Body of pancreas (tissue), 4 donors: ENCODE results near the gene GOLT1A. TPM values are rescaled to one million over a fixed set of nuclear protein-coding genes. Genes with fewer than 3 reads are reported as not detected.

Experiments used
- ATAC-seq: fragments of 150-250 bp; one replicate; pipeline ENCODE4 v1.9.1; 2016
- DNase-seq, 4 donors: peaks; one replicate each; pipeline ENCODE4 v3.0.0-alpha.2; 2019
- H3K27ac ChIP-seq, 4 donors: fragments of 200-600 bp; sonication (generic); 1 replicate in 3 of 4; 2 replicates in 1 of 4; pipeline versions ENCODE4 v1.5.1 to v1.6.1; 2016 to 2019; ENCODE audit warnings: mild to moderate bottlenecking in 1 of 4, mixed read lengths in 1 of 4, moderate library complexity in 1 of 4
- H3K27me3 ChIP-seq, 2 donors: fragments of 200-600 bp; sonication (generic); one replicate each; pipeline ENCODE4 v1.6.0; 2016; ENCODE audit warnings: mild to moderate bottlenecking in 1 of 2
- H3K36me3 ChIP-seq, 2 donors: fragments of 200-600 bp; sonication (generic); replicated peaks in 1 of 2; 2 replicates each; pipeline ENCODE4 v1.5.1; 2016; ENCODE audit warnings: low read depth in 2 of 2; ENCODE audit not compliant: insufficient read depth in 1 of 2
- H3K4me1 ChIP-seq: fragments of 200-600 bp; sonication (generic); one replicate; pipeline ENCODE4 v1.6.0; 2016
- H3K4me3 ChIP-seq, 2 donors: fragments of 200-600 bp; sonication (generic); 1 replicate in 1 of 2; 2 replicates in 1 of 2; pipeline ENCODE4 v1.5.1; 2016 to 2019
- H3K9me3 ChIP-seq, 3 donors: fragments of 200-600 bp; sonication (generic); 1 replicate in 2 of 3; 2 replicates in 1 of 3; pipeline ENCODE4 v1.5.1; 2016
- CTCF ChIP-seq, 7 experiments: fragments of 450-650 bp in 4 of 7; fragments of 200-600 bp in 3 of 7; sonication (generic) in 3 of 7; IDR thresholded peaks; one replicate each; pipeline ENCODE4 v1.5.1; 2016 to 2019; ENCODE audit warnings: antibody characterized with exemption in 7 of 7
- POLR2A ChIP-seq, 3 donors: fragments of 450-650 bp; IDR thresholded peaks; one replicate each; pipeline ENCODE4 v1.6.1; 2016; ENCODE audit warnings: antibody characterized with exemption in 3 of 3, mild to moderate bottlenecking in 2 of 3
- WGBS, 2 donors: methylation state at CpG; one replicate each; pipeline ENCODE4 v1.1.5; 2017; 5-methylcytosine and 5-hydroxymethylcytosine counted together
- intact Hi-C: fragments of 100-400 bp; cut with DNase I; formaldehyde crosslinking; loops from one replicate; pipeline ENCODE4 v1.15.1; 2023
- total RNA-seq, 2 donors: library from RNA; depleted of rRNA; stranded (reverse); fragments of >200 nt; gene quantifications; one replicate each; pipeline ENCODE4 v1.1.0, GENCODE V29; 2016

Gene GOLT1A
- total RNA-seq, 2 donors from 2014 or later = 6.5 TPM; not detected in 1

GRCh38 chr1:204172404-204173029 lies 41.3 kb downstream of the GOLT1A start:
- 97 to 100% methylated on average over 2 of the region's 2 CpGs for WGBS, 2 donors
- Histone ChIP-seq H3K27me3 (no peaks in the 10 kb centered on the region), H3K4me3 (no peak overlapping the region), H3K4me1 (peaks cover 14% of the 10 kb centered on the region), H3K9me3 (no peaks in the 10 kb centered on the region), H3K27ac (no peak overlapping the region), H3K36me3 (no peaks in the 10 kb centered on the region)
- TF ChIP-seq POLR2A (IDR thresholded peaks at IDR 0.05) (no peak), CTCF (IDR thresholded peaks at IDR 0.05) (no peak)
- no peak for ATAC-seq
- no peak for DNase-seq
- intact Hi-C loops = no loop called here

GRCh38 chr1:204171751-204172178 lies 42.0 kb downstream of the GOLT1A start:
- peaks cover 14% of the 10 kb centered on the region for H3K4me1 ChIP-seq
- H3K9me3 ChIP-seq = no peaks in the 10 kb centered on the region
- peak overlapping the region in 1 of 4 donors; percentile 61 for H3K27ac ChIP-seq
- intact Hi-C loops = no loop called here
- peak; percentile 68 for ATAC-seq
- 13 to 14% methylated on average over 4 of the region's 4 CpGs for WGBS, 2 donors
- TF ChIP-seq CTCF (IDR thresholded peaks at IDR 0.05) (no peak), POLR2A (IDR thresholded peaks at IDR 0.05) (no peak)
- no peaks in the 10 kb centered on the region for H3K36me3 ChIP-seq
- no peak overlapping the region for H3K4me3 ChIP-seq
- peak in 1 of 4 donors; percentile 24 for DNase-seq
- H3K27me3 ChIP-seq = no peaks in the 10 kb centered on the region

GRCh38 chr1:204170494-204171155 lies 43.2 kb downstream of the GOLT1A start:
- peak; percentile 49 for ATAC-seq
- H3K9me3 ChIP-seq = no peaks in the 10 kb centered on the region
- no peak overlapping the region for H3K27ac ChIP-seq
- no peak for TF ChIP-seq CTCF (IDR thresholded peaks at IDR 0.05)
- no peak for TF ChIP-seq POLR2A (IDR thresholded peaks at IDR 0.05)
- no peaks in the 10 kb centered on the region for H3K27me3 ChIP-seq
- no peaks in the 10 kb centered on the region for H3K36me3 ChIP-seq
- H3K4me3 ChIP-seq = no peak overlapping the region
- intact Hi-C loops = no loop called here
- peak in 2 of 4 donors; percentile 55 to 61 for DNase-seq
- 36 to 58% methylated on average over 3 of the region's 3 CpGs for WGBS, 2 donors
- H3K4me1 ChIP-seq = peaks cover 14% of the 10 kb centered on the region

- Histone ChIP-seq H3K36me3 (no peaks in the 10 kb centered on the region), H3K27ac (no peak overlapping the region), H3K27me3 (no peaks in the 10 kb centered on the region), H3K4me1 (peaks cover 14% of the 10 kb centered on the region), H3K9me3 (no peaks in the 10 kb centered on the region), H3K4me3 (no peak overlapping the region)
- intact Hi-C loops = no loop called here
- TF ChIP-seq POLR2A (IDR thresholded peaks at IDR 0.05) (no peak), CTCF (IDR thresholded peaks at IDR 0.05) (no peak)
- no peak for ATAC-seq
- DNase-seq = no peak
- WGBS, 2 donors = 88 to 90% methylated on average over 4 of the region's 4 CpGs
Observed at GRCh38 chr1:204169858-204170257, 43.9 kb downstream of the GOLT1A start.
